Aorta (tissue), 5 donors: ENCODE results near the gene ALKBH7. TPM values are rescaled to one million over a fixed set of nuclear protein-coding genes. Genes with fewer than 3 reads are reported as not detected.

ENCODE experiments used
- ATAC-seq: fragments of 200-7000 bp; cut with Tn5 transposase; one replicate; pipeline ENCODE4 v1.9.1; 2022; ENCODE audit warnings: moderate library complexity; ENCODE audit not compliant: low FRiP score
- DNase-seq, 2 donors: peaks; one replicate each; pipeline ENCODE4 v3.0.0-alpha.2; 2020
- H3K27ac ChIP-seq, 2 donors: one replicate each; pipeline ENCODE4 v1.5.1; 2013; ENCODE audit warnings: low read length in 2 of 2, mild to moderate bottlenecking in 2 of 2, moderate library complexity in 2 of 2, control low read depth in 1 of 2, inconsistent platforms in 1 of 2, low read depth in 1 of 2
- H3K27me3 ChIP-seq, 2 donors: one replicate each; pipeline ENCODE4 v1.6.1; 2013; ENCODE audit warnings: control low read depth in 1 of 2, low read length in 1 of 2, mild to moderate bottlenecking in 1 of 2, moderate library complexity in 1 of 2; ENCODE audit not compliant: insufficient read depth in 2 of 2, control insufficient read depth in 1 of 2
- H3K36me3 ChIP-seq, 2 donors: one replicate each; pipeline ENCODE4 v1.6.1; 2013; ENCODE audit warnings: control low read depth in 1 of 2, low read length in 1 of 2, mild to moderate bottlenecking in 1 of 2; ENCODE audit not compliant: insufficient read depth in 2 of 2, control insufficient read depth in 1 of 2
- H3K4me1 ChIP-seq, 2 donors: one replicate each; pipeline ENCODE4 v1.6.1; 2013; ENCODE audit warnings: low read length in 2 of 2, control low read depth in 1 of 2, mild to moderate bottlenecking in 1 of 2, moderate library complexity in 1 of 2; ENCODE audit not compliant: insufficient read depth in 2 of 2, control insufficient read depth in 1 of 2
- H3K4me3 ChIP-seq, 2 donors: one replicate each; pipeline ENCODE4 v1.5.1; 2013; ENCODE audit warnings: low read length in 2 of 2, control low read depth in 1 of 2, mild to moderate bottlenecking in 1 of 2
- H3K9me3 ChIP-seq: one replicate; pipeline ENCODE4 v1.6.1; 2013; ENCODE audit warnings: mild to moderate bottlenecking, low read length; ENCODE audit not compliant: control insufficient read depth
- WGBS, 2 donors: extraction: QIAGEN DNeasy Blood & Tissue Kit; methylation state at CpG; one replicate each; pipeline ENCODE4 v1.1.7; 2013; 5-methylcytosine and 5-hydroxymethylcytosine counted together
- intact Hi-C, 2 donors: fragments of 100-400 bp; cut with DNase I; formaldehyde crosslinking; loops; one replicate each; pipeline versions ENCODE4 v1.14.2 to v1.15.0; 2022
- polyA plus RNA-seq, 2 donors: library from polyadenylated mRNA; stranded (reverse); fragments of 200-250 nt; gene quantifications; one replicate each; pipeline ENCODE4 v1.2.3, GENCODE V29; 2013
- total RNA-seq, 2 donors: library from RNA; stranded (reverse); fragmentation: NEBNext Ultra II Directional; extraction: Animal tissue kit (Norgen Biotek cat#: 25700); gene quantifications; one replicate each; pipeline ENCODE4 v1.2.1, GENCODE V29; 2021
- donor health status: healthy with polysubstance abuse.
- donor health status: Bipolar disorder and iron deficiency.
- donor health status: DM: no; HTN: no; CAD: no.
- donor health status: DM: no; HTN: no; CAD: no.
- donor health status: DM: yes; HTN: yes; CAD: no.

Gene ALKBH7
- total and polyA plus RNA-seq, 4 donors, result 36.5 to 124 (median 66.1) TPM

DNA sequence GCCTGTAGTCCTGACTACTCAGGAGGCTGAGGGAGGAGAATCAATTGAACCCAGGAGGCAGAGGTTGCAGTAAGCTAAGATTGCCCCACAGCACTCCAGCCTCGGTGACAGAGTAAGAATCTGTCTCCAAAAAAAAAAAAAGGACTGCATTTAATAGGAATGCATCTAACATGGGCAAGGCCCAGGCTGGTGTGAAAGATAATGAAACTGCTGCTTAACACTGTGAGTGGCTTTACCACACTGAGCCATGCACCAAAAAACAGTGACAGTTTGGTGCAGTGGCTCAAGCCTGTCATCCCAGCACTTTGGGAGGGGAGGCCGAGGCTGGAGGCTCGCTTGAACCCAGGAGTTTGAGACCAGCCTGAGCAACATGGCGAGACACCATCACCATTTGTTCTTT is 11.8 kb downstream of the ALKBH7 start:
- H3K9me3 ChIP-seq, result no peaks in the 10 kb centered on the region
- H3K27ac ChIP-seq, result no peak overlapping the region
- 90 to 95% methylated on average over 4 of the region's 4 CpGs for WGBS, 2 donors
- no peak overlapping the region for H3K4me3 ChIP-seq
- H3K27me3 ChIP-seq, result no peaks in the 10 kb centered on the region
- no peak for DNase-seq
- no peak for ATAC-seq
- intact Hi-C loops, result no loop called here
- H3K4me1 ChIP-seq, result no peaks in the 10 kb centered on the region
- H3K36me3 ChIP-seq, result peaks cover 4 to 25% of the 10 kb centered on the region in 2 donors

DNA sequence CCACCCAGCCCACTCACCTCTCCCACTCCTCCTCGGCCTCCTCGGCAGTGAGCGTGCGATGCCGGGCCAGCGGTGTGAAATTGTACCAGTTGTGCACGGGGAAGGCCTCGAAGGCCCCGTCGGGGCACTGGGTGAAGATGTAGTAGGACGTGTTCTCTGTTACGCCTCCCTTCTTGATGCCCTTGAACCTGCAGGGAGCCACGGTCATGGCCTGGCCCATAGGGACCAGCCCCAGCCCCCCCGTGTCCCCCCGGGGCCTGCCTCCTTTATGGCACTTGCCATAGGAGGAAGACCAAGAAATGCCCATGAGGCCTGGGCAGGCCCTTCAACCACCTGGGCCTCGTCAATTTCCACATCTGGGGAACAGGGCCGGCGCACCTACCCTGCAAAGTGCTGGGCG is 14.8 kb downstream of the ALKBH7 start:
- Histone ChIP-seq H3K27ac (no peak overlapping the region), H3K4me3 (no peak overlapping the region), H3K36me3 (peaks cover 4 to 6% of the 10 kb centered on the region in 2 donors), H3K4me1 (peaks cover 0 to 3% of the 10 kb centered on the region in 2 donors), H3K27me3 (no peaks in the 10 kb centered on the region), H3K9me3 (no peaks in the 10 kb centered on the region)
- intact Hi-C loops, result no loop called here
- WGBS, 2 donors, result 95 to 96% methylated on average over 19 of the region's 19 CpGs
- no peak for DNase-seq
- ATAC-seq, result no peak

DNA sequence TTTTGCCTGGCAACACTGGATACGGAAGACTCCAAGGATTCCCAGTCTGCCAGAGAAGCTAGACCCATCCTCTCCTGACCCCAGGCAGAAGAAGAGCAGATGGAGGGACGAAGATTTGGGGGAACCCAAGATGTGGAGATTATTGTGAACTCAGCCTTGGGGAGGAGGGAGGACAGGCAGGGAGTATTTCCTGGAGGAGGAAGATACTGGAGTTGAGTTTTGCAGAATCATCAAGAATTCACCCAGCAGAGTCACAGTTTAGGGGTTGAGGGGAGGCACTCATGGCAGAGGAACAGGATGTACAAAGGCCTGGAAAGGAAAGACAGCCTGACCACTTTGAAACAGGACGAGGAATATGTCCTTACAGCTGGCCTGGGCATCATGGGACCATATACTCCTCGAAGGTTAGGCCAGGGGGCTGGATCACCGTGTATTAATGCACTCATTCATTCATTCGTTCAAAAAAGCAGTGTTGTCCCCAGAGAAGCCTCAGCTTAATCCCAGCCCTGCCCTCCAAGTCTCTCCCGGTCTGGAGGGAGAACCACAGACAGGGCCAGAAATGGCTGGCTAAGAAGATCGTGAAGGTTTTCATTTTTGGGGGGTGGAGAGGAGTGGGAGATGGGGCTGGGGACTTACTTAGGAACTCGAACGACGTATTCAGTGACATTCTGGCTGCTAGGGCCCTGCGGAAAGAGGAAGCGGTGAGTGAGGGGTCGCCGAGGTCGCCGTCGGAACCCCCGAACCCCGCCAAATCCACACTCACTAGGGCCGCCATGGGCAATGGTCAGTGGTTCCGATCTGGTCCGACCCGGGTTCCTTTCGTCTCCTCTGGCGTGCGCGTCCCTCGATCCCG is 19.9 kb downstream of the ALKBH7 start:
- Histone ChIP-seq H3K9me3 (no peaks in the 10 kb centered on the region), H3K36me3 (peaks cover 0 to 3% of the 10 kb centered on the region in 2 donors), H3K4me1 (peaks cover 0 to 4% of the 10 kb centered on the region in 2 donors), H3K27ac (peak overlapping the region in 1 of 2 donors; percentile 73), H3K4me3 (peak overlapping the region; percentile 53 to 88), H3K27me3 (no peaks in the 10 kb centered on the region)
- DNase-seq (no peak), ATAC-seq (no peak)
- WGBS, 2 donors, result 6 to 8% methylated on average over 30 of the region's 30 CpGs
- intact Hi-C loops, result loop anchor here in 1 of 2 donors (1.0 kb wide), 1 partner anchor 33 kb away; no protein-coding TSS in a partner anchor

DNA sequence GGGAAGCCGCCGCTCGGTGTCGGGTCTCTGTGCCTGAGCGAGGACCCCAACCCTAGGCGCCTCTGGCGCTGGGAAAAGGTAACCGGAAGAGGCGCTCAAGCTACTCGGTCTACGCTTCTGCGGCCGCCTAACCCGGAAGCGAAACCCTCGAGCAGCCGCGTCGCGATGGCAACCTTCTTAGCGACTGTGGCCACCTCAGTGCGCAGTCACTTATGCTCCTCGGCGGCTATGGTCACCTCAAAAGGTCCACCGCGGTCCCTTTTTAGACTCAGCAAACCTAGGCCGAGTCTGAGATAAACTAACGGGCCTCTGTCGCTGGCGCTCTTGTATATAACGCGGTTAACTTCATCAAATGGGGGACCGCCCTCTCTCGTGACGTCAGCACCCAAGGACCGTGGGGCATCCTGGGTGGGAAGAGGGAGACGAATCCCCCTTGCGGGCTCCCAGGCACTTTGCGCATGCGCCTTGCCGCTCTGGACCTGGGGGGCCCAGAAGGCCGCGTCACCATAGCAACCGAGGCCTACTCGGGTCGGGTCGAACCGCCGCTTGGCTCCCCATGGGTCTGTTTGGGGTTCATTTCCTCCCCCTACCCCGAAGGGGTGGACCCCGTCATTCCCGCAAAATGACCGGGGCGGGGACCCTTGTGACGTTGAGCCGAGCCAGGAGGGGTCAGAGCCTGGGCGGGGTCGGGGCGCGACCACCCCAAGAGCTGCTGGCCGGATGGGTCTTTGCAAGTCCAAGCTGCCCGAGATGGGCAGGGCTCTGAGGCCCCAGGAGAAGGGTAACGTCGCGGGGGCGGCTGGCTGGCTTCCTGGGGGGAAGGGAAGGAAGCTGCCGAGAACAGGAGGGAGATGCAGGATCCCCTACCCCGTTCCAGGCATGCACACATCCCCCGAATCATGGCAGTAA is 20.7 kb downstream of the ALKBH7 start, which contains the start of gene GTF2F1:
TSS of gene GTF2F1 (minus strand) at position 91 of the 909 bp plus-strand sequence. CDS start 169 bp downstream, outside the sequence.
- Histone ChIP-seq H3K9me3 (no peaks in the 10 kb centered on the region), H3K27me3 (no peaks in the 10 kb centered on the region), H3K27ac (peak within 1 kb of the TSS; percentile 18 to 94), H3K4me1 (peaks cover 0 to 4% of the 10 kb centered on the region in 2 donors), H3K4me3 (peak within 1 kb of the TSS; percentile 53 to 88), H3K36me3 (peaks cover 0 to 1% of the 10 kb centered on the region in 2 donors)
- ATAC-seq (peak; percentile 97), DNase-seq (peak; percentile 97 to 99)
- intact Hi-C loops, result loop anchor here in 1 of 2 donors (1.0 kb wide), 1 partner anchor 32 kb away; no protein-coding TSS in a partner anchor
- 0% methylated on average over 69 of the region's 69 CpGs for WGBS, 2 donors

DNA sequence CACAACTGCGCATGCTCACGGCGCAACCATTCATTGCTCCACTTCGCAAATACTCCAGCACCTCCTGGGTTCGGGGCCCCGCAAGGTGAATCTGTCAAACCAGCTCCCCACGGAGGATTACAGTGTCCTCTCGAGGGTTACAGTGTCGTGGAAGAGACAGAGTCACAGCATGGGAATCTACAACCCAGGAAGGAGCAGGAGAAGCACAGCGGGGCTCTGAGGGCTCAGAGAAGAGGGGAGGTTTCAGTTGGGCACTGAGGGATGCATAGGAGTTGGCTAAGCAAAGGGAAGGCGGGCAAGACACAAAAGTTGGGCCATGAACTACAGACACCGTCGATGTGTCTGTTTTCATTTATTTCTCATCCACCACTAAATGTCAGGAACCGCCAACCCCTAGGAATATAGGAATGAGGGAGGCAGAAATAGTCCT is 21.4 kb downstream of the ALKBH7 start:
- H3K27me3 ChIP-seq, result no peaks in the 10 kb centered on the region
- H3K9me3 ChIP-seq, result no peaks in the 10 kb centered on the region
- 25 to 28% methylated on average over 14 of the region's 14 CpGs for WGBS, 2 donors
- intact Hi-C loops, result loop anchor here in 1 of 2 donors (1.0 kb wide), 1 partner anchor 31 kb away; no protein-coding TSS in a partner anchor
- peak overlapping the region; percentile 53 to 88 for H3K4me3 ChIP-seq
- DNase-seq, result no peak
- peak overlapping the region in 1 of 2 donors; percentile 94 for H3K27ac ChIP-seq
- peaks cover 0 to 4% of the 10 kb centered on the region in 2 donors for H3K4me1 ChIP-seq
- no peaks in the 10 kb centered on the region for H3K36me3 ChIP-seq
- ATAC-seq, result no peak

DNA sequence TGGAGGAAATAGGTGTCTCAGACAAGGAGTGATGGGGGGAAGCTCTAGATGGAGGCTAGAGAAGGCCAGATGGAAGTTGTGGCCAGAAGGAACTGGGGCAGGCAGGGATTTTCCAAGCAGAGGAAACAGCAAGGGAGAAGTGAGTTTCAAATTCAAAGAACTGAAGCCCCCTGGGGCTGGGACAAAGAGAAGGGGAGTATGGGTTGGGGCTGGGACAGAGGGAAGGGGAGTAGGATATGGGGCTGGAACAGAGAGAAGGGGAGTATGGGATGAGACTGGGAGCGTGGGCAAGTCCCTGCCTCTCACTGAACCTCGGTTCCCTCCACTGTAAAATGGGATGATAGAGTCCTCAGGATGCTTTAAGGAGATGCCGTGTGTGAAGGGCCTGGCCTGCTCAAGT is 22.2 kb downstream of the ALKBH7 start:
- intact Hi-C loops, result no loop called here
- ATAC-seq (no peak), DNase-seq (no peak)
- H3K36me3 ChIP-seq, result no peaks in the 10 kb centered on the region
- H3K9me3 ChIP-seq, result no peaks in the 10 kb centered on the region
- peaks cover 0 to 4% of the 10 kb centered on the region in 2 donors for H3K4me1 ChIP-seq
- H3K27ac ChIP-seq, result no peak overlapping the region
- no peak overlapping the region for H3K4me3 ChIP-seq
- no peaks in the 10 kb centered on the region for H3K27me3 ChIP-seq
- 80 to 85% methylated on average over 3 of the region's 3 CpGs for WGBS, 2 donors

DNA sequence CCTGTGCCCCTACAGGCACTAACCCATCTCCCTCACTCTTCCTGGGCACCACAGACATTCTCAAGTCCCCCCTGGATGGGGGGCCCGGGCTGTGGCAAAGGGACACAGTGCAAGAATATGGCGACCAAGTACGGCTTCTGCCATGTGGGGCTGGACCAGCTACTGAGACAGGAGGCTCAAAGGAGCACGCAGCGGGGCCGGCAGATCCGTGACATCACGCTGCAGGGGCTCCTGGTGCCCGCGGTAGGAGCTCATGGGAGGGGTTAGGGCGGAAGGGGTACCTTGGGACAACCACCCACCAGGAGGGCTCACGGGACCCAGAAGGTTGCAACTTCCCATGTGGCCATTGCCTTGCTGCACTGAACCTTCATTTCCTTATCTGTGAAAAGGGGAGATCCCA is 23.7 kb downstream of the ALKBH7 start:
- intact Hi-C loops, result no loop called here
- WGBS, 2 donors, result 92 to 93% methylated on average over 12 of the region's 12 CpGs
- H3K27ac ChIP-seq, result no peak overlapping the region
- peaks cover 0 to 4% of the 10 kb centered on the region in 2 donors for H3K4me1 ChIP-seq
- no peak overlapping the region for H3K4me3 ChIP-seq
- no peaks in the 10 kb centered on the region for H3K9me3 ChIP-seq
- no peaks in the 10 kb centered on the region for H3K27me3 ChIP-seq
- ATAC-seq, result no peak
- DNase-seq, result no peak
- no peaks in the 10 kb centered on the region for H3K36me3 ChIP-seq
